Gastroesophageal sphincter (tissue), 3 donors: Measurements from ENCODE around the gene IRF3.
A peak's percentile ranks its signal among the peaks of the same experiment; 100 is the strongest.

Source experiments
- POLR2AphosphoS5 ChIP-seq: sonication (generic); formaldehyde crosslinking; IDR thresholded peaks from one replicate; pipeline ENCODE4 v1.6.1; 2017; ENCODE audit warnings: antibody characterized with exemption
- TF ChIP-seq, protein P1 (sequence below), 4 experiments: fragments of 200-600 bp in 2 of 4; fragments of 450-650 bp in 2 of 4; sonication (generic) in 1 of 4; IDR thresholded peaks; one replicate each; pipeline ENCODE4 v1.5.1; 2017 to 2019; ENCODE audit warnings: antibody characterized with exemption in 4 of 4, mild to moderate bottlenecking in 2 of 4, moderate library complexity in 2 of 4

- TF ChIP-seq, protein P1, sequence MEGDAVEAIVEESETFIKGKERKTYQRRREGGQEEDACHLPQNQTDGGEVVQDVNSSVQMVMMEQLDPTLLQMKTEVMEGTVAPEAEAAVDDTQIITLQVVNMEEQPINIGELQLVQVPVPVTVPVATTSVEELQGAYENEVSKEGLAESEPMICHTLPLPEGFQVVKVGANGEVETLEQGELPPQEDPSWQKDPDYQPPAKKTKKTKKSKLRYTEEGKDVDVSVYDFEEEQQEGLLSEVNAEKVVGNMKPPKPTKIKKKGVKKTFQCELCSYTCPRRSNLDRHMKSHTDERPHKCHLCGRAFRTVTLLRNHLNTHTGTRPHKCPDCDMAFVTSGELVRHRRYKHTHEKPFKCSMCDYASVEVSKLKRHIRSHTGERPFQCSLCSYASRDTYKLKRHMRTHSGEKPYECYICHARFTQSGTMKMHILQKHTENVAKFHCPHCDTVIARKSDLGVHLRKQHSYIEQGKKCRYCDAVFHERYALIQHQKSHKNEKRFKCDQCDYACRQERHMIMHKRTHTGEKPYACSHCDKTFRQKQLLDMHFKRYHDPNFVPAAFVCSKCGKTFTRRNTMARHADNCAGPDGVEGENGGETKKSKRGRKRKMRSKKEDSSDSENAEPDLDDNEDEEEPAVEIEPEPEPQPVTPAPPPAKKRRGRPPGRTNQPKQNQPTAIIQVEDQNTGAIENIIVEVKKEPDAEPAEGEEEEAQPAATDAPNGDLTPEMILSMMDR (IDR thresholded peaks at IDR 0.05) = peak in 3 of 4 experiments; percentile 53 to 66 (median 63)
- no peak for TF ChIP-seq POLR2AphosphoS5
Observed at GRCh38 chr19:49677901-49678674, 12.4 kb upstream of the IRF3 start.
